ENCODE measurements around the gene MARF1. TPM values are rescaled to one million over a fixed set of nuclear protein-coding genes. Genes with fewer than 3 reads are reported as not detected.
"Not testable (repeated sequence)": the region's sequence is repeated elsewhere in the genome, so short reads cannot be mapped to it uniquely, and the experiment has no call there.

Gene MARF1
- total RNA-seq: 100 to 1,000 TPM in 1 of 2 donors, 10 to 100 TPM in 1; 85.0 to 120 TPM

DNA sequence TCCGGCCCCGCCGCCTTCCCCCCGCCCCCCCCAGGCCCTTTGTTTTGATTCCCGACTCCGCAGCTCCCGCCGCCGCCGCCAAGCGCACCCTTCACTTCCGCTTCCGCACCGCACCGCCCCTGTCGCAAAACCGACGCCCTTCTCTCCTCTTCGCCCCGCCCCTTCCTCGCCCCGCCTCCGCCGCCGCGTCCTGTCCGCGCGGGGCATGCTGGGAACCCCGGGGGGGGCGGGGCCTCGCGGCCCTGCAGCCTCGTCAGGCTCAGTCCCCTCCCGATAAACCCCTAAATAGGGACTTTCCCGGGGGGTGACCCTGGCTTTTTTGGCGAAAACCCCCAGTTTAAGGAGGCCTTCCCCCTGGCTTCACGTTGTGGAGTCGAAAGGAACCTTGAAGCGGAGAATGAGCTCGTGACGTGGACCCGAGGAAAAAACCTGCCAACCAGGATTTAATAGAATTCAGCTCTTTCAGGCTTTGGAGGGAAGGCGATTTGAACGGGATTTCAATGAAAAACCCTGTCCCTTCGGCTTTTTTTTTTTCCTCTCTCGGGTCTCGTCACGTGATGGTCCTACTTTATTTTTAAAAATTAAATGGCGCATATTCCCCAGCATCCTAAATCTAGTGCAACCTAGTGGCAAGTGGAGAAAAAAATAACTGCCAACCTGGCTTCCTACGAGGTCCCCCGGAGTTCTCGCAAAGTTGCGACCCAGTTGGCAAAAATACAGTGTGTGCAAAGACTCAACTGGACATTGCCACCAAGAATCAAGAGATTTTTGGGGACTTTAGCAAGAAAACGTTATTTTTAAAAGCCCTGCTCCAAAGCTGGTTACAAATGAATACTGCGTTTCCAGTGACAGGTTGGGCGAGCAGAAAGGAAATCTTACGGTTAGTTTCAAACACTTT is at the start of gene MARF1:
MARF1 (minus strand) TSS at position 107 of the 898 bp plus-strand sequence. CDS start 3,921 bp downstream, outside the sequence.
- peak within 1 kb of the TSS; percentile 98 for H3K4me3 Mint-ChIP-seq
- no peaks in the 10 kb centered on the region for H3K27me3 Mint-ChIP-seq
- peaks cover 4% of the 10 kb centered on the region for H3K9me3 Mint-ChIP-seq
- peaks cover 30% of the 10 kb centered on the region for H3K4me1 Mint-ChIP-seq
- H3K36me3 Mint-ChIP-seq (ENCODE audit: low read depth): peaks cover 38% of the 10 kb centered on the region
- ATAC-seq (replicated peaks): peak; percentile 73
- peak within 1 kb of the TSS; percentile 94 for H3K27ac Mint-ChIP-seq

DNA sequence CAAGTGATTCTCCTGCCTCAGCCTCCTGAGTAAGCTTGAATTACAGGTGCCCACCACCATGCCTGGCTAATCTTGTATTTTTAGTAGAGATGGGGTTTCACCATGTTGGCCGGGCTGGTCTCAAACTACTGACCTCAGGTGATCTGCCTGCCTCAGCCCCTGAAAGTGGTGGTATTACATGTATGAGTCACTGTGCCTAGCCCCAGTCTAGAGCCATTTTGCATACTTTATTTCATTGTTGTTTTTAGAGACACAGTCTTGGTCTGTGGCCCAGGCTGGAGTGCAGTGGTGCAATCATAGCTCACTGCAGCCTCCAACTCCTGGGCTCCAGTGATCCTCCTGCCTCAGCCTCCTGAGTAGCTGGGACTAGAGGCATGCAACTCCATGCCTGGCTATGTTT is 49.6 kb upstream of the MARF1 start:
- H3K36me3 Mint-ChIP-seq (ENCODE audit: low read depth): peaks cover 100% of the 10 kb centered on the region
- ATAC-seq (replicated peaks): peak; percentile 43
- H3K4me3 Mint-ChIP-seq, H3K27ac Mint-ChIP-seq, H3K4me1 Mint-ChIP-seq, H3K27me3 Mint-ChIP-seq, H3K9me3 Mint-ChIP-seq: not testable (repeated sequence)

- no peaks in the 10 kb centered on the region for H3K9me3 Mint-ChIP-seq
- H3K27me3 Mint-ChIP-seq: no peaks in the 10 kb centered on the region
- no peak overlapping the region for H3K4me3 Mint-ChIP-seq
- H3K4me1 Mint-ChIP-seq: no peaks in the 10 kb centered on the region
- no peak for ATAC-seq (replicated peaks)
- H3K27ac Mint-ChIP-seq: no peak overlapping the region
- peaks cover 100% of the 10 kb centered on the region for H3K36me3 Mint-ChIP-seq (ENCODE audit: low read depth)
These were observed 48.1 kb upstream of the MARF1 start for GRCh38 chr16:15691046-15691445.

DNA sequence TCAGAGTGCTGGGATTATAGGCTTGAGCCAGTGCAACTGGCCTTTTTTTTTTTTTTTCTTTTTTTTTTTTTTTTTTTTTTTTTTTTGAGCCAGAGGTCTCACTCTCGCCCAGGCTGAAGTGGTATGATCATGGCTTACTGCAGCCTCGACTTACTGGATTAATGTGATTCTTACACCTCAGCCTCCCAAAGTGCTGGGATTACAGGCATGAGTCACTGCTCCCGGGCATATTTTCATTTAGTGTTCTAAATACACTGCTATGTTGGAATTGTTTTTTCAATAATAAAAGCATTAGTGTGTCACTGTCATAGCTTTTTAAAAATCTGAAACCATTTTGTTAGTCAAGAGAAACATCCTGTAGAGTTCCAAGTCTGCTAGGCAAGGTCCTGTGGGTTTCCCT is 47.3 kb upstream of the MARF1 start:
- no peak for ATAC-seq (replicated peaks)
- H3K4me3 Mint-ChIP-seq: no peak overlapping the region
- no peaks in the 10 kb centered on the region for H3K9me3 Mint-ChIP-seq
- H3K36me3 Mint-ChIP-seq (ENCODE audit: low read depth): peaks cover 100% of the 10 kb centered on the region
- H3K4me1 Mint-ChIP-seq: no peaks in the 10 kb centered on the region
- H3K27ac Mint-ChIP-seq: no peak overlapping the region
- H3K27me3 Mint-ChIP-seq: no peaks in the 10 kb centered on the region

DNA sequence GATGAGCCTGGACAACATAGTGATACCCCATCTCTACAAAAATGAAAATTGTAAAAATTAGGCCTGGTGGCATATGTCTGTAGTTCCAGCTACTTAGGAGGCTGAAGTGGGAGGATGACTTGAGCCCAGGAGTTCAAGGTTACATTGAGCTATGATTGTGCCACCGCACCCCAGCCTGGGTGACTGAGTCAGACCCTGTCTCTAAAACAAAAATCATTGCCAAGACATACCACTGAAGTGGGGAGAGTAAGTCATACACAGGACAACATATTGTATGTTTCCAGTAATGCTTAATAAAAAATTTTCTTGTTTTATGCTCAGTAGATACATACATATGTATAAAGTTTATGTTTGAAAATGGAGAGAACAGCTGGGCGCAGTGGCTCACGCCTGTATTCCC is 46.3 kb upstream of the MARF1 start:
- ATAC-seq (replicated peaks): no peak
- no peaks in the 10 kb centered on the region for H3K27me3 Mint-ChIP-seq
- H3K4me1 Mint-ChIP-seq: no peaks in the 10 kb centered on the region
- no peaks in the 10 kb centered on the region for H3K9me3 Mint-ChIP-seq
- H3K27ac Mint-ChIP-seq: no peak overlapping the region
- peaks cover 100% of the 10 kb centered on the region for H3K36me3 Mint-ChIP-seq (ENCODE audit: low read depth)
- no peak overlapping the region for H3K4me3 Mint-ChIP-seq

DNA sequence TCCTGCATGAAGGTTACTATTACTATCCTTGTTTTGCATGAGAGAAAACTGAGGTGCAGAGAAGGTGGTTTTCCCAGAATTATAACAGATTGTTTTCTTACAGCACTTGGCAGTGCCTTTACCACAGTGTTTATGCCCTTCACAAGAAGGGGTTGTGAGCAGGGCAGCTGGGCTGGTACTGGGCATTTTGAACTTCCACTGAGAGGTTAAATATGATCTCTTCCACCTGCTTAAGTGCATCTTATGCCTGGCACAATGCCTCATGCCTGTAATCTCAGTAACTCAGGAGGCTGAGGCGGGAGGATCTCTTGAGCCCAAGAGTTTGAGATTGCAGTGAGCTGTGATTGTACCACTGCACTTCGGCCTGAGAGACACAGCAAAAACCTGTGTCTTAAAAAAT is 43.3 kb upstream of the MARF1 start:
- Mint-ChIP-seq H3K27ac (no peak overlapping the region), H3K4me1 (no peaks in the 10 kb centered on the region), H3K9me3 (no peaks in the 10 kb centered on the region), H3K4me3 (no peak overlapping the region), H3K27me3 (no peaks in the 10 kb centered on the region), H3K36me3 (ENCODE audit: low read depth) (peaks cover 99% of the 10 kb centered on the region)
- no peak for ATAC-seq (replicated peaks)

- Mint-ChIP-seq H3K9me3 (no peaks in the 10 kb centered on the region), H3K27me3 (no peaks in the 10 kb centered on the region), H3K4me1 (no peaks in the 10 kb centered on the region), H3K27ac (no peak overlapping the region), H3K36me3 (ENCODE audit: low read depth) (peaks cover 96% of the 10 kb centered on the region), H3K4me3 (no peak overlapping the region)
- ATAC-seq (replicated peaks): peak; percentile 80
These were observed 39.2 kb upstream of the MARF1 start for GRCh38 chr16:15682105-15682570.

GRCh38 chr16:15677447-15677846 is 34.5 kb upstream of the MARF1 start:
- Mint-ChIP-seq H3K4me1 (peaks cover 19% of the 10 kb centered on the region), H3K36me3 (ENCODE audit: low read depth) (peaks cover 97% of the 10 kb centered on the region), H3K27me3 (no peaks in the 10 kb centered on the region), H3K9me3 (no peaks in the 10 kb centered on the region), H3K27ac (peak overlapping the region; percentile 39), H3K4me3 (no peak overlapping the region)
- ATAC-seq (replicated peaks): no peak

DNA sequence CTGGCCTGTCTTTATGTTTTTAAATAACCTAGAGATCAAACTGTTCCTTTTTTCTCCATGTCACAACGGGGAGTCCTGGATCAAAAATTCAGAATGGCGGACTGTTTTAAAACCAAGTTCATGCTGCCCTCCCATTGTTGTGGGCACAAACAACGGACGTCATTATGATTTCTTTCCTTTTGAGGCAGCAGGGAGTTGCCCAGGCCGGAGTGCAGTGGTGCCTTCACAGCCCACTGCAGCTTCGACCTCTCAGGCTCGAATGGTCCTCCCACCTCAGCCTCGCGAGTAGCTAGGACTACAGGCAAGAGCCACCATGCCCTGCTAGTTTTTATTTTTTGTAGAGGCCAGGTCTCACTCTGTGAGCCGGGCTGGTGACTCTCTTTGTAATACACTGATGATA is 33.6 kb upstream of the MARF1 start:
- no peaks in the 10 kb centered on the region for H3K9me3 Mint-ChIP-seq
- no peak for ATAC-seq (replicated peaks)
- H3K27me3 Mint-ChIP-seq: no peaks in the 10 kb centered on the region
- H3K4me3 Mint-ChIP-seq: no peak overlapping the region
- H3K36me3 Mint-ChIP-seq (ENCODE audit: low read depth): peaks cover 92% of the 10 kb centered on the region
- peaks cover 26% of the 10 kb centered on the region for H3K4me1 Mint-ChIP-seq
- peak overlapping the region; percentile 12 for H3K27ac Mint-ChIP-seq

GRCh38 chr16:15674571-15674970 is 31.6 kb upstream of the MARF1 start:
- H3K27me3 Mint-ChIP-seq: no peaks in the 10 kb centered on the region
- H3K4me1 Mint-ChIP-seq: peaks cover 31% of the 10 kb centered on the region
- H3K9me3 Mint-ChIP-seq: no peaks in the 10 kb centered on the region
- H3K4me3 Mint-ChIP-seq: peak overlapping the region; percentile 71
- H3K27ac Mint-ChIP-seq: peak overlapping the region; percentile 89
- ATAC-seq (replicated peaks): no peak
- peaks cover 93% of the 10 kb centered on the region for H3K36me3 Mint-ChIP-seq (ENCODE audit: low read depth)

GRCh38 chr16:15672514-15673167 is 29.7 kb upstream of the MARF1 start:
- Mint-ChIP-seq H3K27me3 (no peaks in the 10 kb centered on the region), H3K4me3 (peak overlapping the region; percentile 71), H3K36me3 (ENCODE audit: low read depth) (peaks cover 93% of the 10 kb centered on the region), H3K9me3 (no peaks in the 10 kb centered on the region), H3K27ac (peak overlapping the region; percentile 89), H3K4me1 (peaks cover 31% of the 10 kb centered on the region)
- ATAC-seq (replicated peaks): peak; percentile 96

- not testable (repeated sequence) for H3K27me3 Mint-ChIP-seq, H3K9me3 Mint-ChIP-seq
- H3K4me1 Mint-ChIP-seq: peaks cover 31% of the 10 kb centered on the region
- peaks cover 95% of the 10 kb centered on the region for H3K36me3 Mint-ChIP-seq (ENCODE audit: low read depth)
- ATAC-seq (replicated peaks): peak; percentile 4
- peak overlapping the region; percentile 89 for H3K27ac Mint-ChIP-seq
- peak overlapping the region; percentile 71 for H3K4me3 Mint-ChIP-seq
These were observed 29.2 kb upstream of the MARF1 start for GRCh38 chr16:15672127-15672513.

DNA sequence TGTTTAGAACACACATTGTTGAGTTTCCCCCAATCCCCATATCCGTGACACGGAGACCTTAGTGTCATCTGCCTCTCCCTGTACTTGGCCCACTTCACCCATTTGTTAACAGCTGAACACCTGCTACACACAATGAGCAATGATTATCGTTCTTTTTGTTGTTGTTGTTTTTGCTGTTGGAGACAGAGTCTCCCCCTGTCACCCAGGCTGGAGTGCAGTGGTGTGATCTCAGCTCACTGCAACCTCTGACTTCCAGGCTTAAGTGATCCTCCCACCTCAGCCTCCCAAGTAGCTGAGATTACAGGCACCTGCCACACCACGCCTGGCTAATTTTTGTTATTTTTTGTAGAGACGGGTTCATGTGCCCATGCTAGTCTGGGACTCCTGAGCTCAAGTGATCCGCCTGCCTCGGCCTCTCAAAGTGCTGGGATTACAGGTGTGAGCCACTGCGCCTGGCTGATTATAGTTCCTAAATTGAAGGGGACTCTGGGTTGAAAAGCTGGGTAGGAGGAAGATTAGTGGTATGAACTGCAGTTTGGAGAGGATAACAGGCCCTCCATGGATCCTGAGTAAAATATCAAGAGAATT is 28.7 kb upstream of the MARF1 start:
- H3K4me3 Mint-ChIP-seq: peak overlapping the region; percentile 71
- peaks cover 31% of the 10 kb centered on the region for H3K4me1 Mint-ChIP-seq
- H3K9me3 Mint-ChIP-seq: no peaks in the 10 kb centered on the region
- H3K27me3 Mint-ChIP-seq: no peaks in the 10 kb centered on the region
- no peak for ATAC-seq (replicated peaks)
- H3K27ac Mint-ChIP-seq: peak overlapping the region; percentile 89
- H3K36me3 Mint-ChIP-seq (ENCODE audit: low read depth): peaks cover 95% of the 10 kb centered on the region

- H3K36me3 Mint-ChIP-seq (ENCODE audit: low read depth): peaks cover 97% of the 10 kb centered on the region
- ATAC-seq (replicated peaks): no peak
- no peaks in the 10 kb centered on the region for H3K9me3 Mint-ChIP-seq
- H3K4me3 Mint-ChIP-seq: no peak overlapping the region
- no peaks in the 10 kb centered on the region for H3K27me3 Mint-ChIP-seq
- no peak overlapping the region for H3K27ac Mint-ChIP-seq
- H3K4me1 Mint-ChIP-seq: peaks cover 11% of the 10 kb centered on the region
These were observed 24.3 kb upstream of the MARF1 start for GRCh38 chr16:15667091-15667742.
